ENCODE measurements around the gene GABRD.

The GABRD gene

GRCh38 chr1:2037314-2037979 is 18.3 kb downstream of the GABRD start:
- H4K20me1 ChIP-seq (ENCODE audit: control insufficient read depth, insufficient read depth, low read depth, low read length): no peaks in the 10 kb centered on the region
- no peak overlapping the region for H3K27ac ChIP-seq (ENCODE audit: low read depth, low read length)
- no peak for TF ChIP-seq EZH2phosphoT487 (IDR thresholded peaks at IDR 0.05; ENCODE audit: borderline replicate concordance, low read length)
- TF ChIP-seq CTCF (IDR thresholded peaks at IDR 0.05; ENCODE audit: low read depth, low read length, poor library complexity, severe bottlenecking): no peak
- H3K9me3 ChIP-seq (ENCODE audit: control insufficient read depth, insufficient read depth, low read length): no peaks in the 10 kb centered on the region
- H3K79me2 ChIP-seq (ENCODE audit: control insufficient read depth, low read length): no peaks in the 10 kb centered on the region
- no peak overlapping the region for H3K4me2 ChIP-seq (ENCODE audit: low read length)
- no peaks in the 10 kb centered on the region for H3F3A ChIP-seq (ENCODE audit: control insufficient read depth, insufficient read depth)
- H3K9me2 ChIP-seq (replicated peaks; ENCODE audit: control insufficient read depth, low read length): no peaks in the 10 kb centered on the region
- no peak overlapping the region for H3K4me3 ChIP-seq (ENCODE audit: low read length)
- no peaks in the 10 kb centered on the region for H3K4me1 ChIP-seq (ENCODE audit: control insufficient read depth, low read length)
- no peaks in the 10 kb centered on the region for H3K36me3 ChIP-seq (ENCODE audit: control insufficient read depth, low read length)
- no peaks in the 10 kb centered on the region for H3K27me3 ChIP-seq (ENCODE audit: control insufficient read depth, low read length)

- Histone ChIP-seq H3K9me3 (ENCODE audit: control insufficient read depth, insufficient read depth, low read length) (no peaks in the 10 kb centered on the region), H3K27me3 (ENCODE audit: control insufficient read depth, low read length) (no peaks in the 10 kb centered on the region), H3K4me1 (ENCODE audit: control insufficient read depth, low read length) (no peaks in the 10 kb centered on the region), H3K9me2 (replicated peaks; ENCODE audit: control insufficient read depth, low read length) (no peaks in the 10 kb centered on the region), H3K27ac (ENCODE audit: low read depth, low read length) (no peak overlapping the region), H3F3A (ENCODE audit: control insufficient read depth, insufficient read depth) (no peaks in the 10 kb centered on the region), H3K4me2 (ENCODE audit: low read length) (no peak overlapping the region), H3K36me3 (ENCODE audit: control insufficient read depth, low read length) (no peaks in the 10 kb centered on the region), H4K20me1 (ENCODE audit: control insufficient read depth, insufficient read depth, low read depth, low read length) (no peaks in the 10 kb centered on the region), H3K79me2 (ENCODE audit: control insufficient read depth, low read length) (no peaks in the 10 kb centered on the region), H3K4me3 (ENCODE audit: low read length) (no peak overlapping the region)
- TF ChIP-seq EZH2phosphoT487 (IDR thresholded peaks at IDR 0.05; ENCODE audit: borderline replicate concordance, low read length) (no peak), CTCF (IDR thresholded peaks at IDR 0.05; ENCODE audit: low read depth, low read length, poor library complexity, severe bottlenecking) (no peak)
Observed at GRCh38 chr1:2038229-2038628, 19.1 kb downstream of the GABRD start.

GRCh38 chr1:2039251-2039650 is 20.1 kb downstream of the GABRD start:
- Histone ChIP-seq H3K4me1 (ENCODE audit: control insufficient read depth, low read length) (no peaks in the 10 kb centered on the region), H3K9me3 (ENCODE audit: control insufficient read depth, insufficient read depth, low read length) (no peaks in the 10 kb centered on the region), H3K79me2 (ENCODE audit: control insufficient read depth, low read length) (no peaks in the 10 kb centered on the region)

More at GRCh38 chr1:2039251-2039650, 20.1 kb downstream of the GABRD start:
- Histone ChIP-seq H4K20me1 (ENCODE audit: control insufficient read depth, insufficient read depth, low read depth, low read length) (no peaks in the 10 kb centered on the region), H3K27ac (ENCODE audit: low read depth, low read length) (no peak overlapping the region), H3F3A (ENCODE audit: control insufficient read depth, insufficient read depth) (no peaks in the 10 kb centered on the region), H3K27me3 (ENCODE audit: control insufficient read depth, low read length) (no peaks in the 10 kb centered on the region), H3K4me2 (ENCODE audit: low read length) (no peak overlapping the region), H3K36me3 (ENCODE audit: control insufficient read depth, low read length) (no peaks in the 10 kb centered on the region), H3K4me3 (ENCODE audit: low read length) (no peak overlapping the region), H3K9me2 (replicated peaks; ENCODE audit: control insufficient read depth, low read length) (no peaks in the 10 kb centered on the region)
- TF ChIP-seq EZH2phosphoT487 (IDR thresholded peaks at IDR 0.05; ENCODE audit: borderline replicate concordance, low read length): no peak
- TF ChIP-seq CTCF (IDR thresholded peaks at IDR 0.05; ENCODE audit: low read depth, low read length, poor library complexity, severe bottlenecking): no peak
